ENCODE data around the gene HOXC12.

HOXC12 gene

GRCh38 chr12:53972152-53972702, 17.5 kb downstream of the HOXC12 start:
- no peaks in the 10 kb centered on the region for H3K36me3 ChIP-seq (ENCODE audit: control insufficient read depth, insufficient read depth, low read length)
- H3K27me3 ChIP-seq (ENCODE audit: control insufficient read depth, insufficient read depth, low read length), result peaks cover 100% of the 10 kb centered on the region
- H3K4me3 ChIP-seq (ENCODE audit: low read length), result no peak overlapping the region
- H3K9ac ChIP-seq (ENCODE audit: low read length), result no peak overlapping the region
- H3K9me3 ChIP-seq (ENCODE audit: control insufficient read depth, low read length), result no peaks in the 10 kb centered on the region
- H3K4me1 ChIP-seq (ENCODE audit: control insufficient read depth, insufficient read depth, low read length), result peaks cover 15% of the 10 kb centered on the region

- Histone ChIP-seq H3K4me3 (ENCODE audit: low read length) (no peak within 1 kb of the TSS), H3K4me1 (ENCODE audit: control insufficient read depth, insufficient read depth, low read length) (peaks cover 15% of the 10 kb centered on the region), H3K9me3 (ENCODE audit: control insufficient read depth, low read length) (no peaks in the 10 kb centered on the region), H3K27me3 (ENCODE audit: control insufficient read depth, insufficient read depth, low read length) (peaks cover 100% of the 10 kb centered on the region), H3K9ac (ENCODE audit: low read length) (no peak within 1 kb of the TSS), H3K36me3 (ENCODE audit: control insufficient read depth, insufficient read depth, low read length) (no peaks in the 10 kb centered on the region)
Observed at GRCh38 chr12:53972722-53973235, 18.1 kb downstream of the HOXC12 start, which contains the start of gene HOXC11. HOXC11 (plus strand) TSS chr12:53973126; CDS start chr12:53973242, 116 bp downstream.

- Histone ChIP-seq H3K4me1 (ENCODE audit: control insufficient read depth, insufficient read depth, low read length) (peaks cover 16% of the 10 kb centered on the region), H3K9me3 (ENCODE audit: control insufficient read depth, low read length) (no peaks in the 10 kb centered on the region), H3K4me3 (ENCODE audit: low read length) (no peak overlapping the region), H3K36me3 (ENCODE audit: control insufficient read depth, insufficient read depth, low read length) (no peaks in the 10 kb centered on the region), H3K9ac (ENCODE audit: low read length) (no peak overlapping the region), H3K27me3 (ENCODE audit: control insufficient read depth, insufficient read depth, low read length) (peaks cover 99% of the 10 kb centered on the region)
Observed at GRCh38 chr12:53973236-53974042, 18.7 kb downstream of the HOXC12 start.

GRCh38 chr12:53974084-53975063, 19.7 kb downstream of the HOXC12 start, which contains the start of gene HOTAIR:
HOTAIR (minus strand) TSS chr12:53974954.
- no peak within 1 kb of the TSS for H3K9ac ChIP-seq (ENCODE audit: low read length)
- H3K27me3 ChIP-seq (ENCODE audit: control insufficient read depth, insufficient read depth, low read length), result peaks cover 99% of the 10 kb centered on the region
- H3K9me3 ChIP-seq (ENCODE audit: control insufficient read depth, low read length), result no peaks in the 10 kb centered on the region

GRCh38 chr12:53975064-53975471, 20.4 kb downstream of the HOXC12 start:
- no peak overlapping the region for H3K4me3 ChIP-seq (ENCODE audit: low read length)
- H3K9me3 ChIP-seq (ENCODE audit: control insufficient read depth, low read length), result no peaks in the 10 kb centered on the region
- H3K27me3 ChIP-seq (ENCODE audit: control insufficient read depth, insufficient read depth, low read length), result peaks cover 99% of the 10 kb centered on the region
- no peak overlapping the region for H3K9ac ChIP-seq (ENCODE audit: low read length)
- H3K4me1 ChIP-seq (ENCODE audit: control insufficient read depth, insufficient read depth, low read length), result peaks cover 21% of the 10 kb centered on the region
- no peaks in the 10 kb centered on the region for H3K36me3 ChIP-seq (ENCODE audit: control insufficient read depth, insufficient read depth, low read length)

More at GRCh38 chr12:53974084-53975063, 19.7 kb downstream of the HOXC12 start, which contains the start of gene HOTAIR:
- H3K4me1 ChIP-seq (ENCODE audit: control insufficient read depth, insufficient read depth, low read length), result peaks cover 21% of the 10 kb centered on the region
- no peak within 1 kb of the TSS for H3K4me3 ChIP-seq (ENCODE audit: low read length)
- no peaks in the 10 kb centered on the region for H3K36me3 ChIP-seq (ENCODE audit: control insufficient read depth, insufficient read depth, low read length)

- no peaks in the 10 kb centered on the region for H3K9me3 ChIP-seq (ENCODE audit: control insufficient read depth, low read length)
- no peak overlapping the region for H3K9ac ChIP-seq (ENCODE audit: low read length)
- peaks cover 99% of the 10 kb centered on the region for H3K27me3 ChIP-seq (ENCODE audit: control insufficient read depth, insufficient read depth, low read length)
- H3K4me3 ChIP-seq (ENCODE audit: low read length), result no peak overlapping the region
- H3K36me3 ChIP-seq (ENCODE audit: control insufficient read depth, insufficient read depth, low read length), result no peaks in the 10 kb centered on the region
- H3K4me1 ChIP-seq (ENCODE audit: control insufficient read depth, insufficient read depth, low read length), result peaks cover 21% of the 10 kb centered on the region
Observed at GRCh38 chr12:53975479-53976152, 20.9 kb downstream of the HOXC12 start.

- Histone ChIP-seq H3K4me3 (ENCODE audit: low read length) (no peak overlapping the region), H3K36me3 (ENCODE audit: control insufficient read depth, insufficient read depth, low read length) (no peaks in the 10 kb centered on the region), H3K9me3 (ENCODE audit: control insufficient read depth, low read length) (no peaks in the 10 kb centered on the region), H3K27me3 (ENCODE audit: control insufficient read depth, insufficient read depth, low read length) (peaks cover 99% of the 10 kb centered on the region), H3K4me1 (ENCODE audit: control insufficient read depth, insufficient read depth, low read length) (peaks cover 21% of the 10 kb centered on the region), H3K9ac (ENCODE audit: low read length) (no peak overlapping the region)
Observed at GRCh38 chr12:53976172-53976822, 21.6 kb downstream of the HOXC12 start.

- Histone ChIP-seq H3K36me3 (ENCODE audit: control insufficient read depth, insufficient read depth, low read length) (no peaks in the 10 kb centered on the region), H3K4me1 (ENCODE audit: control insufficient read depth, insufficient read depth, low read length) (peaks cover 21% of the 10 kb centered on the region), H3K4me3 (ENCODE audit: low read length) (no peak overlapping the region), H3K27me3 (ENCODE audit: control insufficient read depth, insufficient read depth, low read length) (peaks cover 99% of the 10 kb centered on the region), H3K9me3 (ENCODE audit: control insufficient read depth, low read length) (no peaks in the 10 kb centered on the region), H3K9ac (ENCODE audit: low read length) (no peak overlapping the region)
Observed at GRCh38 chr12:53976823-53977595, 22.3 kb downstream of the HOXC12 start.

GRCh38 chr12:53977596-53978445, 23.1 kb downstream of the HOXC12 start:
- Histone ChIP-seq H3K9ac (ENCODE audit: low read length) (no peak overlapping the region), H3K27me3 (ENCODE audit: control insufficient read depth, insufficient read depth, low read length) (peaks cover 99% of the 10 kb centered on the region), H3K36me3 (ENCODE audit: control insufficient read depth, insufficient read depth, low read length) (no peaks in the 10 kb centered on the region), H3K4me1 (ENCODE audit: control insufficient read depth, insufficient read depth, low read length) (peaks cover 21% of the 10 kb centered on the region), H3K4me3 (ENCODE audit: low read length) (no peak overlapping the region), H3K9me3 (ENCODE audit: control insufficient read depth, low read length) (no peaks in the 10 kb centered on the region)
